ENCODE results near the gene ABCB7. TPM values are rescaled to one million over a fixed set of nuclear protein-coding genes. Genes with fewer than 3 reads are reported as not detected.

The ABCB7 gene
- total and polyA plus RNA-seq, 2 experiments from 2014 or later: 26.3 to 64.2 TPM

DNA sequence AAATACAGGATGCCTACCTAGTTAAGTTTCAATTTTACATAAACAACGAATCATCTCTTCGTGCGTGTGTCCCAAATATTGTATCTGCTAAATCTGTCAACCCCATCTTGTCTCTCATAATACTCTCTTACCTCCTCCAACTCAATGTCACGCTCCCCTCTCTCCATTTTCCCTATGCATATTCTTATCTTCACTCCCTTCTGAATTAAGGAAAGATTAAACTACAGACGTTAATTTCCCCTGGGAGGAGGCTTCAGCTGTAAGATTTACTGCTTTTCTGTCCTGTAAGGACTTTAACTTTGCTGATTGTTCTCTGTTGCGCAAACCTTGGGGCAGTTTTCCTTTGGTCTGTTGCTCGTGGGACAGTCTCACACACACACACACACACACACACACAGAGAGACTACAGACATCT, 455 bp upstream of the ABCB7 start:
- peak overlapping the region; percentile 98 for H3K27ac Mint-ChIP-seq
- no peaks in the 10 kb centered on the region for H3K36me3 Mint-ChIP-seq (ENCODE audit: low read depth)
- peaks cover 3% of the 10 kb centered on the region; the same call in 1 of the 2 replicates for H3K4me1 ChIP-seq (ENCODE audit: insufficient read depth)
- ATAC-seq (no peak), DNase-seq (ENCODE audit: low spot score) (peak; percentile 2)
- H3K4me3 Mint-ChIP-seq: peak overlapping the region; percentile 98
- H3K27me3 ChIP-seq (ENCODE audit: insufficient read depth): no peaks in the 10 kb centered on the region
- peak overlapping the region; percentile 5; the same call in 1 of the 2 replicates for H2AFZ ChIP-seq
- H3K36me3 ChIP-seq (ENCODE audit: insufficient read depth): no peaks in the 10 kb centered on the region
- no peaks in the 10 kb centered on the region for H4K20me1 ChIP-seq (replicated peaks; ENCODE audit: insufficient read depth)
- H3K9me3 Mint-ChIP-seq: no peaks in the 10 kb centered on the region
- H3K79me2 ChIP-seq (replicated peaks; ENCODE audit: insufficient read depth): peaks cover 39% of the 10 kb centered on the region
- H3K27me3 Mint-ChIP-seq (ENCODE audit: insufficient read depth, low read depth, poor library complexity): peaks cover 4% of the 10 kb centered on the region
- H3K27ac ChIP-seq (ENCODE audit: low read depth): peak overlapping the region; percentile 61; the same call in 1 of the 2 replicates
- no peaks in the 10 kb centered on the region for H3F3A ChIP-seq (replicated peaks; ENCODE audit: low read depth)
- peaks cover 16% of the 10 kb centered on the region for H3K4me1 Mint-ChIP-seq
- H3K4me3 ChIP-seq: peak overlapping the region; percentile 69
- TF ChIP-seq STAT1 (IDR thresholded peaks at IDR 0.05; ENCODE audit: unreplicated experiment) (no peak), ZNF331 (CRISPR knock-in tag; IDR thresholded peaks at IDR 0.05; ENCODE audit: low read depth) (no peak), JUNB (IDR thresholded peaks at IDR 0.05; ENCODE audit: unreplicated experiment) (no peak)
- peak overlapping the region; percentile 62 for H3K4me2 ChIP-seq
- no peaks in the 10 kb centered on the region for H3K9me2 ChIP-seq (ENCODE audit: insufficient read depth)

DNA sequence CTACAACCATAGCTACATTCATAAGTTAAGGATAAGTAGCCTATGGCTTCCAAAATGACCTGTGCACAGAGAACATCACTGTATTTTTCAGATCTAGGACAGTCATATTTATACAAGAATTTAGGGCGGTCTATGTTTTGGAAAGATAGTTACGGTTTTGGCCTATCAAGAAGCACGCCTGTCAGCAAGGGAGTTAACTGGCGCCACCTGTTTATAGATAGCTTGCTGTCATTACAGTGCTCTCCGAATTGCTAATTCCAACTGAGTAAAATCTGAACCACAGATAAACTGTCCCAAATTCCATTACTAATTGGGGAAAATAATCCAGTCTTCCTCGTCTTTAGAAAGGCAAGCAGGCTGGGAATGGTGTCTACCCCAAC, 646 bp downstream of the ABCB7 start:
- H3K4me1 ChIP-seq (ENCODE audit: insufficient read depth): peaks cover 3% of the 10 kb centered on the region; the same call in 1 of the 2 replicates
- peak overlapping the region; percentile 69 for H3K4me3 ChIP-seq
- H3K27ac ChIP-seq (ENCODE audit: low read depth): peak overlapping the region; percentile 90
- H2AFZ ChIP-seq: no peak overlapping the region
- no peaks in the 10 kb centered on the region for H3F3A ChIP-seq (replicated peaks; ENCODE audit: low read depth)
- Mint-ChIP-seq H3K4me3 (peak overlapping the region; percentile 98), H3K4me1 (peaks cover 16% of the 10 kb centered on the region), H3K9me3 (no peaks in the 10 kb centered on the region), H3K27me3 (ENCODE audit: insufficient read depth, low read depth, poor library complexity) (peaks cover 4% of the 10 kb centered on the region), H3K36me3 (ENCODE audit: low read depth) (no peaks in the 10 kb centered on the region), H3K27ac (peak overlapping the region; percentile 98)
- no peak for TF ChIP-seq ZNF114 (CRISPR knock-in tag; IDR thresholded peaks at IDR 0.05)
- no peak for TF ChIP-seq NANOG (IDR thresholded peaks at IDR 0.05; ENCODE audit: borderline replicate concordance)
- no peak for TF ChIP-seq EZH2phosphoT487 (IDR thresholded peaks at IDR 0.05; ENCODE audit: unreplicated experiment)
- no peak for TF ChIP-seq JUNB (IDR thresholded peaks at IDR 0.05; ENCODE audit: unreplicated experiment)
- TF ChIP-seq, protein P1, sequence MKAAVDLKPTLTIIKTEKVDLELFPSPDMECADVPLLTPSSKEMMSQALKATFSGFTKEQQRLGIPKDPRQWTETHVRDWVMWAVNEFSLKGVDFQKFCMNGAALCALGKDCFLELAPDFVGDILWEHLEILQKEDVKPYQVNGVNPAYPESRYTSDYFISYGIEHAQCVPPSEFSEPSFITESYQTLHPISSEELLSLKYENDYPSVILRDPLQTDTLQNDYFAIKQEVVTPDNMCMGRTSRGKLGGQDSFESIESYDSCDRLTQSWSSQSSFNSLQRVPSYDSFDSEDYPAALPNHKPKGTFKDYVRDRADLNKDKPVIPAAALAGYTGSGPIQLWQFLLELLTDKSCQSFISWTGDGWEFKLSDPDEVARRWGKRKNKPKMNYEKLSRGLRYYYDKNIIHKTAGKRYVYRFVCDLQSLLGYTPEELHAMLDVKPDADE (IDR thresholded peaks at IDR 0.05): no peak
- TF ChIP-seq STAT1 (IDR thresholded peaks at IDR 0.05; ENCODE audit: unreplicated experiment): no peak
- TF ChIP-seq, protein P2, sequence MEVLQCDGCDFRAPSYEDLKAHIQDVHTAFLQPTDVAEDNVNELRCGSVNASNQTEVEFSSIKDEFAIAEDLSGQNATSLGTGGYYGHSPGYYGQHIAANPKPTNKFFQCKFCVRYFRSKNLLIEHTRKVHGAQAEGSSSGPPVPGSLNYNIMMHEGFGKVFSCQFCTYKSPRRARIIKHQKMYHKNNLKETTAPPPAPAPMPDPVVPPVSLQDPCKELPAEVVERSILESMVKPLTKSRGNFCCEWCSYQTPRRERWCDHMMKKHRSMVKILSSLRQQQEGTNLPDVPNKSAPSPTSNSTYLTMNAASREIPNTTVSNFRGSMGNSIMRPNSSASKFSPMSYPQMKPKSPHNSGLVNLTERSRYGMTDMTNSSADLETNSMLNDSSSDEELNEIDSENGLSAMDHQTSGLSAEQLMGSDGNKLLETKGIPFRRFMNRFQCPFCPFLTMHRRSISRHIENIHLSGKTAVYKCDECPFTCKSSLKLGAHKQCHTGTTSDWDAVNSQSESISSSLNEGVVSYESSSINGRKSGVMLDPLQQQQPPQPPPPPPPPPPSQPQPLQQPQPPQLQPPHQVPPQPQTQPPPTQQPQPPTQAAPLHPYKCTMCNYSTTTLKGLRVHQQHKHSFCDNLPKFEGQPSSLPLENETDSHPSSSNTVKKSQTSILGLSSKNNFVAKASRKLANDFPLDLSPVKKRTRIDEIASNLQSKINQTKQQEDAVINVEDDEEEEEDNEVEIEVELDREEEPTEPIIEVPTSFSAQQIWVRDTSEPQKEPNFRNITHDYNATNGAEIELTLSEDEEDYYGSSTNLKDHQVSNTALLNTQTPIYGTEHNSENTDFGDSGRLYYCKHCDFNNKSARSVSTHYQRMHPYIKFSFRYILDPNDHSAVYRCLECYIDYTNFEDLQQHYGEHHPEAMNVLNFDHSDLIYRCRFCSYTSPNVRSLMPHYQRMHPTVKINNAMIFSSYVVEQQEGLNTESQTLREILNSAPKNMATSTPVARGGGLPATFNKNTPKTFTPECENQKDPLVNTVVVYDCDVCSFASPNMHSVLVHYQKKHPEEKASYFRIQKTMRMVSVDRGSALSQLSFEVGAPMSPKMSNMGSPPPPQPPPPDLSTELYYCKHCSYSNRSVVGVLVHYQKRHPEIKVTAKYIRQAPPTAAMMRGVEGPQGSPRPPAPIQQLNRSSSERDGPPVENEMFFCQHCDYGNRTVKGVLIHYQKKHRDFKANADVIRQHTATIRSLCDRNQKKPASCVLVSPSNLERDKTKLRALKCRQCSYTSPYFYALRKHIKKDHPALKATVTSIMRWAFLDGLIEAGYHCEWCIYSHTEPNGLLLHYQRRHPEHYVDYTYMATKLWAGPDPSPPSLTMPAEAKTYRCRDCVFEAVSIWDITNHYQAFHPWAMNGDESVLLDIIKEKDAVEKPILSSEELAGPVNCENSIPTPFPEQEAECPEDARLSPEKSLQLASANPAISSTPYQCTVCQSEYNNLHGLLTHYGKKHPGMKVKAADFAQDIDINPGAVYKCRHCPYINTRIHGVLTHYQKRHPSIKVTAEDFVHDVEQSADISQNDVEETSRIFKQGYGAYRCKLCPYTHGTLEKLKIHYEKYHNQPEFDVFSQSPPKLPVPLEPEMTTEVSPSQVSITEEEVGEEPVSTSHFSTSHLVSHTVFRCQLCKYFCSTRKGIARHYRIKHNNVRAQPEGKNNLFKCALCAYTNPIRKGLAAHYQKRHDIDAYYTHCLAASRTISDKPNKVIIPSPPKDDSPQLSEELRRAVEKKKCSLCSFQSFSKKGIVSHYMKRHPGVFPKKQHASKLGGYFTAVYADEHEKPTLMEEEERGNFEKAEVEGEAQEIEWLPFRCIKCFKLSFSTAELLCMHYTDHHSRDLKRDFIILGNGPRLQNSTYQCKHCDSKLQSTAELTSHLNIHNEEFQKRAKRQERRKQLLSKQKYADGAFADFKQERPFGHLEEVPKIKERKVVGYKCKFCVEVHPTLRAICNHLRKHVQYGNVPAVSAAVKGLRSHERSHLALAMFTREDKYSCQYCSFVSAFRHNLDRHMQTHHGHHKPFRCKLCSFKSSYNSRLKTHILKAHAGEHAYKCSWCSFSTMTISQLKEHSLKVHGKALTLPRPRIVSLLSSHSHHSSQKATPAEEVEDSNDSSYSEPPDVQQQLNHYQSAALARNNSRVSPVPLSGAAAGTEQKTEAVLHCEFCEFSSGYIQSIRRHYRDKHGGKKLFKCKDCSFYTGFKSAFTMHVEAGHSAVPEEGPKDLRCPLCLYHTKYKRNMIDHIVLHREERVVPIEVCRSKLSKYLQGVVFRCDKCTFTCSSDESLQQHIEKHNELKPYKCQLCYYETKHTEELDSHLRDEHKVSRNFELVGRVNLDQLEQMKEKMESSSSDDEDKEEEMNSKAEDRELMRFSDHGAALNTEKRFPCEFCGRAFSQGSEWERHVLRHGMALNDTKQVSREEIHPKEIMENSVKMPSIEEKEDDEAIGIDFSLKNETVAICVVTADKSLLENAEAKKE (CRISPR knock-in tag; IDR thresholded peaks at IDR 0.05): no peak
- peak overlapping the region; percentile 62 for H3K4me2 ChIP-seq
- DNase-seq (ENCODE audit: low spot score): peak; percentile 2
- H3K36me3 ChIP-seq (ENCODE audit: insufficient read depth): no peaks in the 10 kb centered on the region
- no peaks in the 10 kb centered on the region for H4K20me1 ChIP-seq (replicated peaks; ENCODE audit: insufficient read depth)
- H3K9me2 ChIP-seq (ENCODE audit: insufficient read depth): no peaks in the 10 kb centered on the region
- no peak for ATAC-seq
- peaks cover 49% of the 10 kb centered on the region for H3K79me2 ChIP-seq (replicated peaks; ENCODE audit: insufficient read depth)
- H3K27me3 ChIP-seq (ENCODE audit: insufficient read depth): no peaks in the 10 kb centered on the region
